Fibroblast of skin of scalp (primary cell): ENCODE measurements around the gene KBTBD12.

Experiments
- DNase-seq: peaks from one replicate; pipeline ENCODE4 v3.0.0-alpha.2; 2013

The KBTBD12 gene

GRCh38 chr3:127953091-127954035 is 38.3 kb downstream of the KBTBD12 start:
- DNase-seq: peak; percentile 67

- no peak for DNase-seq
Observed at GRCh38 chr3:127954640-127955039, 39.6 kb downstream of the KBTBD12 start.

DNA sequence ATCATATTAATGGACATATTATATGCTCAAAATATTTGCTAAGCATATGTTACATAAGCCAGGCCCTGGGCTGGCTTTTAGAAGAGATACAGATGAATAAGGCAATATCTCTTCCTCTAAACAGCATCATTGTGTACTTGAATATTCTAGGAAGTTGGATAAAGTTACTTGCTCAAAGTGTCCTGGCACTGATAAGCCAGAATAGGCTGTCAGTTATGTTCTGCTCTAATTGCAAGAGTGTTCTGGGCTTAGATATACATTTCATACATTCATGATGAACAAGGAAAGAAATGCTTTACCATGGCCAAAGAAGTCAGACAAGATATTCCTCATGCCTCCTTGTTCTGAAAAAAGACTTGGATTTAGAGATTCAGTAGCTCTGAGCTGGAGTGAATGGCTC is 40.7 kb downstream of the KBTBD12 start:
- DNase-seq: no peak

- DNase-seq: no peak
Observed at GRCh38 chr3:127959041-127959440, 44.0 kb downstream of the KBTBD12 start.

DNA sequence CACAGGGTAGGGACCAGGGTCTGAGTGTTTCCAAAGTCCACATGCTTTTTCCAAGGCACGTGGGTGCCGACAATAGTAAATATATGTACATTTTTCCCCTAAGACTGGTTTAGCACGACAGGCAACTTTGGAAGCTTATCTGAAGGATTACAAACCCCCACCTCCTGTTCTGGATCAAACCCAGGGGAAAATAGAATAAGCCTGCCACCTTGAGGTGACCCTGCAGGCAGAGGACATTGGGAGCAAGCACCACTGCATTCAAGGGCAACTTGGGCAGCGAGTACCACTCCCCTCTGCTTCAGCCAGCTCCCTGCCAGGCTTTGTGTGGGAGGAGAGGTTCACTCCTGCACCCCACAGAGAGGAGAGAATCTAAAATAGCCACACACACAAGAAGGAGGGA is 44.8 kb downstream of the KBTBD12 start:
- DNase-seq: peak; percentile 56

- no peak for DNase-seq
Observed at GRCh38 chr3:127960421-127960965, 45.5 kb downstream of the KBTBD12 start.

DNA sequence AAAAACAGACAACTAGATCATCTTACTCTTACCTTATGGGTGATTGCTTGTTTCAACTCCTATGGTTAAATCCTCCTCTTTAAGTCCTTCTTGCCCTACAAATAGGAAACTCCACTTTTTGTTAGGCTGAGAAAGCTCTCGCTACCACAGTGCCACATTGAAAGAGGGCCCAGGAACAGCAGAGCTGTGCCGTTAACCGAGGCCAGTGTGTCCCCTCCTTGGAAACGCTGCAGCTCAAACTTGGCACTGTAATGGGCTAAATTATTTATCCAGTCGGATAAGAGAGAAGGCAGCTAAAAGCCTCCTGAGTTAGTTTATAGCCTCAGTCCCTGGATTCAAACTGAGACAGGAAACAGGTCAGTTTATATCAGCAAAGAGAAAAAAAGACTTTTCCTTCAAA is 46.1 kb downstream of the KBTBD12 start:
- no peak for DNase-seq

DNA sequence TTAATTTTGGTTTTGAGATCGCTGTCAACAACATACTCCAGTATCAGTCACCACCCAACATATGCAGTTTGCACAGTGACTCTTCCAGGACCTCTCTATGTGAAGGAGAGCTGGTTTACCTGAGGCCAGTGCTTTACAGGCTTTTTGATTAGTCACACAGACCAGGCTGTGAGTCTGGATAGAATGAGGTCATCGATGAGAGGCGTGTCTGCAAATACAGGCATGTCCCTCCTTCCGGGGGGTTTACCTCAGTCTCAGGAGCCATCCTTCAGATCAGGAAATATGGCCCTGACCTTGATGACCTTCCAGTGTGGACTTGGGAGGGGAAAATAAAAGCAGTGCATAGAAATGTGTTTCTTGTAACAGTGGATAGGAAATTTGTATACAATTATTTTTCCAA is 46.9 kb downstream of the KBTBD12 start:
- DNase-seq: no peak

GRCh38 chr3:127962937-127963336 is 47.9 kb downstream of the KBTBD12 start:
- no peak for DNase-seq

GRCh38 chr3:127964053-127964452 is 49.0 kb downstream of the KBTBD12 start:
- peak; percentile 36 for DNase-seq

DNA sequence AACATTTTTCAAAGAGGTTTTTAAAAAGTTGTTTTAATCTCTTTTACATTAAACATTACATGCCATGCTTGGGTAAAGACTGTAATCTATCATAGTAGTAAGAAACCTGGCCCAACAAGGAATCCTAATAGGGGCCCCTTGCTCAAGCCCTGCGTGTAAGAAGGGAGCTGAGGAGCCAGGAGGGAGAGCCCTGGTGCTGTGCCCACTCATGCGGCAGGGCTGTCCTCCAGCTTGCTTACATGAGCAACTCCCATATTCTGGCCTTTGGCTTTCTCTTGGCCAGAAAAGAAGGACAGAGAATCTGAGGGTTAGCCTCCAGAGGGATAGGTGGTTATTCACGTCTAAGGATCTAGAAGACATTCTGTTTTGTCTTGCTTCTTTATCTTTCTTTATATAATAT is 49.8 kb downstream of the KBTBD12 start:
- DNase-seq: no peak

GRCh38 chr3:127967316-127967715 is 52.3 kb downstream of the KBTBD12 start:
- DNase-seq: no peak

DNA sequence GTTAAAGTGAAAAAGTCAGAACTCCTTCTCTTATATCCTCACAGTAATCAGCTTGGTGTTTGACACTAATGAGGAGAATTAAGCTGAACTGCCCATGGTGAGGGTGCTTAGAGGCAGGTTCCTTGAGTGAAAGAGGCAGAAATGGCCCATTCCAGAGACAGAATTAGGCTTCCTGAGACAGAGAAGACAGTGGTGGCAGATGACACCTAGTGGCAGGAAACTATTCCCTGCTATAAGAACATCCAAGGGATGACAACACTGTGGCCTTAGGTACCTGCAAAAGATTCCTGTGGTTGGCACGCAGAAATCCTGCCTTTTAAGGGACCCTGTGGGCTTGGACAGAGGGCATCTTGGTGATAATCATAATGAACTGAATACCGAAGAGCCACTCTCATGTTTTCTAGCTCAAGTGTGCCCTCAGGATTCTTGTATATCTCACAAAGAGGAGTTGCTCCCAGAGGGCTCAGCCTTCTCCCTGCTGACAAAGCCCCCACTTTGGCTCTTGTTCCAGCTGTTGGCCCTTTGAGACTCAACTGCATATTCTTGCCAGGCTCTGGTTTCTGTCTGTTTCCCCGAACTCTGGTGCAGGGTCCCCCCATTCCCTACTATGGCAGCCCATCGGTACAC is 56.0 kb downstream of the KBTBD12 start:
- DNase-seq: peak; percentile 64

GRCh38 chr3:127974226-127974625 is 59.2 kb downstream of the KBTBD12 start:
- no peak for DNase-seq

GRCh38 chr3:127975153-127976029 is 60.4 kb downstream of the KBTBD12 start:
- DNase-seq: no peak

DNA sequence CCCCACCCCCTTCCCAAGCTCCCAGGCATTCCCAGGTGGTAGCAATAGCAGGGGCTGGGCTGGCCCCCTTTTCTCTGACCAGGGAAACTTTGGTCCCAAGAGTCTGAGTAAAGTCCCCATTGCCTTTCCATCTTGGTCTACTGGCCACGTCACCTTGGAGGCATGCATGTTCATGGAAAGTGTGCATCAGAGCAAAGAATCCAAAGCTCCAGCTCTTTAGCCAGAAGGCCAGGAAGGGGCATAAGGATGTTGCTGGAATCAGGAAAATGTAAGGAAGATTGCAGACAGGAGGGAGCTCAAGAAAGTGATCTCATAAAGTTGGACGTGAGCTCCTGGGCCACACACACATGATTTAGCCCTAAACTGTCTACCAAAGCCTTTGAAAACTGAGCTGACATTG is 63.6 kb downstream of the KBTBD12 start:
- DNase-seq: peak; percentile 28

GRCh38 chr3:127979473-127979872 is 64.4 kb downstream of the KBTBD12 start:
- no peak for DNase-seq

DNA sequence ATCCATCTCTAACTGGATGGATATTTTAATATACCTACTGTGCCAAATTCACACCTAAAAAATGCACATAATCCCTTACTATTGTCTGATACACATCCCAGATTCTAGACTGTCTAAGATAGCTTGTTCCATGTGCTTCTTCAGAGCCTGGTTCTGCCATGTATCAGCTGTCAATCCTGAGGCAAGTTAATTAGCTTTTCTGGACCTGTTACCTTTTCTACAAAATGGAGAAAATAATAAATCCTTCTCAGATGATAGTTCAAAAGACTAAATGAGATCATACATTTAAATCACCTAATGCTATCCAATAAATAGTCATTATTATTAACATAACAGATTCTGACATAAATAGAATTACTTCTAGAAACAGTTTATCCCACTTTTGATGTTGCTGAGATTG is 66.1 kb downstream of the KBTBD12 start:
- DNase-seq: no peak

DNA sequence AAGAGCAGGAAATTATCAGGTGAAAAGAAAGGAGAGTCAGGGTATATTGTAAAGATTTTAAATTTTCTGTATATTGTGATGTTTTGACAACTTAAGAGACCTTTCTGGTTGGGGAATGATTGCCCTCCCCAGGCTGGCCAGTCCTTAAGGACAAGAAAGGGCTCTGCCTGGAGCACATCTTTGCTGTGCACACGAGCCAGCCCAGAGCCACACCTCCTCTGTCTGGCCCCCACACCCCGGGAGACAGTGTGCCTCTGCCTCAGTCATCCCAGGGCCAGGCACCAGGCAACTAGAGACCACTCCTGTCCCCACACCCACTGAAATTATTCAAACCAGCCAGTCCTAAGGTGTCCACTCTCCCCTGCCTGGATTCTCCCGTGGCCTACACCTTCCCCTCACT is 67.1 kb downstream of the KBTBD12 start:
- no peak for DNase-seq

GRCh38 chr3:127984241-127984975 is 69.4 kb downstream of the KBTBD12 start:
- no peak for DNase-seq

DNA sequence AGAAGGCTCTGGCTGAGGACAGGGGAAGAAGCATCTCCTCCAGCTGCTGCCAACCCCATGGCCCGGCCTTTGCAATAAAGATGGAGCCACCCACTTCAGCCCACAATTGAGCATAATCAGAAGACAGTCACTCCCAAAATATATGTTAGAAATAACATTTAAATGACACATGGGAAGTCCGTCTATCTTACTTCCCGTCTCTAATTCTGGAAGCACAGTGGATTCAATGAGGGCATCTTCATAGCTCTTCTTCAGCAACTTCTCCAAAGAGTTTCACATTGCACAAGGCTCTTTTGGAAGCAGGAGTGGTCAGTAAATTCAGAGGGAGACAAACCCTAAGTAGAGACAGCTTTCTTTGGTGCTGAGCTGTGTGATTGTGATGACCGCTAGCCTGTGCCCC is 70.2 kb downstream of the KBTBD12 start:
- no peak for DNase-seq

- no peak for DNase-seq
Observed at GRCh38 chr3:127985655-127986225, 70.7 kb downstream of the KBTBD12 start.
